Ishikawa (cell line): ENCODE results near the gene MMP26.

Source experiments
- CEBPB ChIP-seq: IDR thresholded peaks from 2 replicates; pipeline ENCODE4 v1.6.1; 2012
- CREB1 ChIP-seq: IDR thresholded peaks from 2 replicates; pipeline ENCODE4 v1.6.1; 2012; ENCODE audit warnings: low read depth
- EGR1 ChIP-seq: IDR thresholded peaks from 2 replicates; pipeline ENCODE4 v1.6.1; 2012
- EP300 ChIP-seq: IDR thresholded peaks from 2 replicates; pipeline ENCODE4 v1.6.1; 2012; ENCODE audit warnings: borderline replicate concordance
- FOXM1 ChIP-seq: IDR thresholded peaks from 2 replicates; pipeline ENCODE4 v1.6.1; 2012; ENCODE audit warnings: low read depth, borderline replicate concordance
- NFIC ChIP-seq: IDR thresholded peaks from 2 replicates; pipeline ENCODE4 v1.6.1; 2012
- RAD21 ChIP-seq: IDR thresholded peaks from 2 replicates; pipeline ENCODE4 v1.6.1; 2012; ENCODE audit warnings: low read depth
- TAF1 ChIP-seq: IDR thresholded peaks from 2 replicates; pipeline ENCODE4 v1.6.1; 2012; ENCODE audit warnings: low read depth, mild to moderate bottlenecking
- TCF12 ChIP-seq: IDR thresholded peaks from 2 replicates; pipeline ENCODE4 v1.6.1; 2012; ENCODE audit warnings: low read depth
- TEAD4 ChIP-seq: IDR thresholded peaks from 2 replicates; pipeline ENCODE4 v1.6.1; 2012
- YY1 ChIP-seq: IDR thresholded peaks from 2 replicates; pipeline ENCODE4 v1.6.1; 2012; ENCODE audit warnings: low read depth
- ZBTB7A ChIP-seq: IDR thresholded peaks from 2 replicates; pipeline ENCODE4 v1.6.1; 2012; ENCODE audit warnings: low read depth
- TF ChIP-seq, protein P1 (sequence below): IDR thresholded peaks from 2 replicates; pipeline ENCODE4 v1.6.1; 2012
- TF ChIP-seq, protein P2 (sequence below): IDR thresholded peaks from 2 replicates; pipeline ENCODE4 v1.6.1; 2012; ENCODE audit warnings: low read depth, mild to moderate bottlenecking
- TF ChIP-seq, protein P3 (sequence below): IDR thresholded peaks from 2 replicates; pipeline ENCODE4 v1.6.1; 2012

Gene MMP26

DNA sequence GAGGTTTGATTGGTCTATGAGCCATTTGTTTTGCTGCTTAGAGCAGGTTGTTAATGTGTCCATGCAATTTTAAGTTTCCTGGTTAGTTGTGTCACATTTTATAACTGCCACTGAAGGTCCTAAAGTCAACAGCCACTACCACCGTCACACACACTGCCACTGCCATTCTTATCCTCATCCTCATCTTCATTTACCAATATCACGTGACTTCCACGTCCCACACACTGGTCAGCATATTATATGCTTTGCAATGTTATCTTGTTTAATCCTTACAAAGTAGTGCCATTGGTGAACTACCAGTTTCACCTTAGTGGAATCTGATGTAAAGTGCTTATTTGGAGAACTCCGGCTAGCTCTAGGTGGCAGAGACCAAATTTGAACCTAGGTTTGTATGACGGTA, 9.7 kb downstream of the MMP26 start:
- no peak for TF ChIP-seq ZBTB7A
- no peak for TF ChIP-seq TAF1
- TF ChIP-seq, protein P1, sequence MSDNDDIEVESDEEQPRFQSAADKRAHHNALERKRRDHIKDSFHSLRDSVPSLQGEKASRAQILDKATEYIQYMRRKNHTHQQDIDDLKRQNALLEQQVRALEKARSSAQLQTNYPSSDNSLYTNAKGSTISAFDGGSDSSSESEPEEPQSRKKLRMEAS = no peak
- TF ChIP-seq EGR1 = no peak
- TF ChIP-seq, protein P2, sequence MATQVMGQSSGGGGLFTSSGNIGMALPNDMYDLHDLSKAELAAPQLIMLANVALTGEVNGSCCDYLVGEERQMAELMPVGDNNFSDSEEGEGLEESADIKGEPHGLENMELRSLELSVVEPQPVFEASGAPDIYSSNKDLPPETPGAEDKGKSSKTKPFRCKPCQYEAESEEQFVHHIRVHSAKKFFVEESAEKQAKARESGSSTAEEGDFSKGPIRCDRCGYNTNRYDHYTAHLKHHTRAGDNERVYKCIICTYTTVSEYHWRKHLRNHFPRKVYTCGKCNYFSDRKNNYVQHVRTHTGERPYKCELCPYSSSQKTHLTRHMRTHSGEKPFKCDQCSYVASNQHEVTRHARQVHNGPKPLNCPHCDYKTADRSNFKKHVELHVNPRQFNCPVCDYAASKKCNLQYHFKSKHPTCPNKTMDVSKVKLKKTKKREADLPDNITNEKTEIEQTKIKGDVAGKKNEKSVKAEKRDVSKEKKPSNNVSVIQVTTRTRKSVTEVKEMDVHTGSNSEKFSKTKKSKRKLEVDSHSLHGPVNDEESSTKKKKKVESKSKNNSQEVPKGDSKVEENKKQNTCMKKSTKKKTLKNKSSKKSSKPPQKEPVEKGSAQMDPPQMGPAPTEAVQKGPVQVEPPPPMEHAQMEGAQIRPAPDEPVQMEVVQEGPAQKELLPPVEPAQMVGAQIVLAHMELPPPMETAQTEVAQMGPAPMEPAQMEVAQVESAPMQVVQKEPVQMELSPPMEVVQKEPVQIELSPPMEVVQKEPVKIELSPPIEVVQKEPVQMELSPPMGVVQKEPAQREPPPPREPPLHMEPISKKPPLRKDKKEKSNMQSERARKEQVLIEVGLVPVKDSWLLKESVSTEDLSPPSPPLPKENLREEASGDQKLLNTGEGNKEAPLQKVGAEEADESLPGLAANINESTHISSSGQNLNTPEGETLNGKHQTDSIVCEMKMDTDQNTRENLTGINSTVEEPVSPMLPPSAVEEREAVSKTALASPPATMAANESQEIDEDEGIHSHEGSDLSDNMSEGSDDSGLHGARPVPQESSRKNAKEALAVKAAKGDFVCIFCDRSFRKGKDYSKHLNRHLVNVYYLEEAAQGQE = no peak
- TF ChIP-seq NFIC = no peak
- no peak for TF ChIP-seq CREB1
- TF ChIP-seq, protein P3, sequence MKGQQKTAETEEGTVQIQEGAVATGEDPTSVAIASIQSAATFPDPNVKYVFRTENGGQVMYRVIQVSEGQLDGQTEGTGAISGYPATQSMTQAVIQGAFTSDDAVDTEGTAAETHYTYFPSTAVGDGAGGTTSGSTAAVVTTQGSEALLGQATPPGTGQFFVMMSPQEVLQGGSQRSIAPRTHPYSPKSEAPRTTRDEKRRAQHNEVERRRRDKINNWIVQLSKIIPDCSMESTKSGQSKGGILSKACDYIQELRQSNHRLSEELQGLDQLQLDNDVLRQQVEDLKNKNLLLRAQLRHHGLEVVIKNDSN = no peak
- TF ChIP-seq YY1 = no peak
- TF ChIP-seq CEBPB = no peak
- no peak for TF ChIP-seq EP300
- TF ChIP-seq TEAD4 = no peak
- TF ChIP-seq FOXM1 = no peak
- no peak for TF ChIP-seq TCF12
- no peak for TF ChIP-seq RAD21

DNA sequence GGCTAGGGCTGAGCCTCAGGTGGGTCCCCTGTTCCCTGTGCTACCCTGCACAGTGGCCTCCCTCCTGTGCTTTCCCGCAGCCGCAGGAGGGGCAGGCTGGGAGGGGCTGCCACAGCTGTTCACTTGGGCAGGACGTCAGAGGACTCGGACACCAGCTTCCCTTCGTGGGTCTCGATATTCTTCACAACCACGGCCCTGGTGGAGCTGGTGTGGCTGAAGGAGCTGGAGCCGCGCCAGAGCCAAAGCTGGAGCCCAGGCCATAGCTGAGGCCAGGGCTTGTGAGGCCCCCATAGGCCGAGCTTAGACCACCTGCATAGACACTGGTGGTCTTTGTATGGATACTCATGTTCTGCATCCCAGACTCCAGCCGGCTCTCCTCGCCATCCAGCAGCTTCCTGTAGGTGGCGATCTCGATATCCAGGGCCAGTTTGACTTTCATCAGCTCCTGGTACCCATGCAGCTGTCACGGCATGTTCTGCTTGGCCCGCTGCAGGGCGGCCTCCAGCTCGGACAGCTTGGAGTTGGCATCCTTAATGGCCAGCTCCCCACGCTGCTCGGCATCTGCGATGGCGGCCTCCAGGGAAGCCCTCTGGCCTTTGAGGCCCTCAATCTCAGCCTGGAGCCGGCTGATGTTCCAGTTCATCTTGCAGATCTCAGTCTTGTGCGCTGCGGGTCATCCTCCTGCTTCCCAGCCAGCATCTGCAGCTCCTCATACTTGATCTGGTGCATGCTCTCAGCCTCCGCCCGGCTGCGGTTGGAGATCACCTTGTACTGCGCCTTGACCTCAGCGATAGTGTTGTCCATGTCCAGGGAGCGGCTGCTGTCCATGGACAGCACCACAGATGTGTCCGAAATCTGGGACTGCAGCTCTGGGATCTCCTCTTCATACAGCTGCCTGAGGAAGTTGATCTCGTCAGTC, 18.3 kb downstream of the MMP26 start:
- TF ChIP-seq RAD21 = 0 out of 2 replicates have a peak, but pooled peaks have one; percentile 14

DNA sequence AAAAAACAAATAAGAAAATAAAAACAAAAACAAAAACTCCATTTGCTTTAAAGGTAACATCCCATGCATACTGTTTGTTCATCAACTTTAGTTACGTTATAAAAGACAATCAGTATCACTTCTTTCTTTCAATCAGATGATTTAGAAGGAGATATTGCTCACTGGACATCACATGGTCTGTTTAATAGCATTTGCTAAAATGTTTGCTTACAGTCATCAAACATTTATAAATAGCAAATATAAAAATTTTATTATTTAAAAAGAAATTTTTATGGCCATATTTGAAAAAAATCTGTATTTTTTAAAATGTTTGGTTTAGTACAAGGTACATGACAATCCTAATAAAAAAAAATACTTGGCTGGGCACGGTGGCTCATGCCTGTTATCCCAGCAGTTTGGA, 22.6 kb downstream of the MMP26 start:
- TF ChIP-seq YY1 (no peak), EGR1 (no peak), FOXM1 (no peak), NFIC (no peak), CEBPB (no peak), TEAD4 (no peak), EP300 (no peak), ZBTB7A (no peak), TCF12 (no peak)
- TF ChIP-seq, protein P3 = no peak
- TF ChIP-seq, protein P2 = no peak

DNA sequence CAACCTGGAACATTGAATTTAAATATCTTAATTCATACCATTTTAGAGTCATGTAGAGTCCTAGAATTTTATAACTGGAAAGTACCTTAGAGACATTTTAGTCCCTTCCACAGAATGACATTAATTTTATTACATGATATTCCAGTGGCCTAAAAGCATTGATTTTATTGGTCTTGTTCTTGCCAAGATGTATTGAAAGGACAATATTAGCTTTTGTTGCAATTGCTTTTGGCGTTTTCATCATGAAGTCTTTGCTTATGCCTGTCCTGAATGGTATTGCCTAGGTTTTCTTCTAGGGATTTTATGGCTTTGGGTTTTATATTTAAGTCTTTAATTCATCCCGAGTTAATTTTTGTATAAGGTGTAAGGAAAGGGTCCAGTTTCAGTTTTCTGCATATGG, 36.2 kb downstream of the MMP26 start:
- TF ChIP-seq, protein P1 = no peak
- no peak for TF ChIP-seq ZBTB7A
- no peak for TF ChIP-seq NFIC
- TF ChIP-seq, protein P2 = no peak

DNA sequence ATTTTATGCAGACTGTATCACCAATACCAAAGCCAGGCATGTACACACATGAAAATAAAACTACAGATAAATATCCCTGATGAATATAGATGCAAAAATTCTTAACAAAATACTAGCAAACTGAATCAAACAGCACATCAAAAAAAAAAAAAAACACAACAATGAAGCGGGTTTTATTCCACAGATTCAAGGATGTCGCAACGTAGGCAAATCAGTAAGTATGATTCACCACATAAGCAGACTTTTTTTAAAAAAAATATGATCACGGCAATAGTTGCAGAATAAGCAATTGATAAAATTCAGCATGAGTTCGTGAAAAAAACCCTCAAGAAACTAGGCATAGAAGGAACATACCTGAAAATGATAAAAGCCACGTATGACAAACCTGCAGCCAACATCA, 43.9 kb downstream of the MMP26 start:
- TF ChIP-seq CEBPB = no peak
- TF ChIP-seq, protein P2 = no peak
- TF ChIP-seq FOXM1 = no peak
- no peak for TF ChIP-seq EP300
- no peak for TF ChIP-seq TEAD4
- TF ChIP-seq, protein P3 = no peak
- TF ChIP-seq TAF1 = no peak
- no peak for TF ChIP-seq CREB1
- TF ChIP-seq TCF12 = no peak
- no peak for TF ChIP-seq EGR1
- TF ChIP-seq NFIC = no peak
- no peak for TF ChIP-seq ZBTB7A
- TF ChIP-seq RAD21 = no peak
- TF ChIP-seq, protein P1 = no peak
